Muscle layer of duodenum (tissue), 2 donors: ENCODE data around the gene RAB6B.

Source experiments
- H3K27ac ChIP-seq: one replicate; pipeline ENCODE4 v1.7.0; 2013; ENCODE audit warnings: mild to moderate bottlenecking, low read length
- H3K27me3 ChIP-seq: one replicate; pipeline ENCODE4 v1.7.0; 2013; ENCODE audit warnings: low read depth, mild to moderate bottlenecking, control low read depth, low read length
- H3K36me3 ChIP-seq, 2 donors: one replicate each; pipeline ENCODE4 v1.7.0; 2013; ENCODE audit warnings: low read length in 2 of 2, control low read depth in 1 of 2, mild to moderate bottlenecking in 1 of 2; ENCODE audit not compliant: insufficient read depth in 2 of 2, control insufficient read depth in 1 of 2
- H3K4me1 ChIP-seq, 2 donors: one replicate each; pipeline ENCODE4 v1.7.0; 2013; ENCODE audit warnings: low read length in 2 of 2, mild to moderate bottlenecking in 2 of 2, control low read depth in 1 of 2, moderate library complexity in 1 of 2; ENCODE audit not compliant: insufficient read depth in 2 of 2, control insufficient read depth in 1 of 2
- H3K4me3 ChIP-seq, 2 donors: one replicate each; pipeline ENCODE4 v1.7.0; 2013; ENCODE audit warnings: low read length in 2 of 2, low read depth in 1 of 2, mild to moderate bottlenecking in 1 of 2
- H3K9me3 ChIP-seq, 2 donors: one replicate each; pipeline ENCODE4 v1.7.0; 2013; ENCODE audit warnings: low read length in 2 of 2, control low read depth in 1 of 2, mild to moderate bottlenecking in 1 of 2; ENCODE audit not compliant: control insufficient read depth in 1 of 2
- donor health status: healthy.

RAB6B gene

DNA sequence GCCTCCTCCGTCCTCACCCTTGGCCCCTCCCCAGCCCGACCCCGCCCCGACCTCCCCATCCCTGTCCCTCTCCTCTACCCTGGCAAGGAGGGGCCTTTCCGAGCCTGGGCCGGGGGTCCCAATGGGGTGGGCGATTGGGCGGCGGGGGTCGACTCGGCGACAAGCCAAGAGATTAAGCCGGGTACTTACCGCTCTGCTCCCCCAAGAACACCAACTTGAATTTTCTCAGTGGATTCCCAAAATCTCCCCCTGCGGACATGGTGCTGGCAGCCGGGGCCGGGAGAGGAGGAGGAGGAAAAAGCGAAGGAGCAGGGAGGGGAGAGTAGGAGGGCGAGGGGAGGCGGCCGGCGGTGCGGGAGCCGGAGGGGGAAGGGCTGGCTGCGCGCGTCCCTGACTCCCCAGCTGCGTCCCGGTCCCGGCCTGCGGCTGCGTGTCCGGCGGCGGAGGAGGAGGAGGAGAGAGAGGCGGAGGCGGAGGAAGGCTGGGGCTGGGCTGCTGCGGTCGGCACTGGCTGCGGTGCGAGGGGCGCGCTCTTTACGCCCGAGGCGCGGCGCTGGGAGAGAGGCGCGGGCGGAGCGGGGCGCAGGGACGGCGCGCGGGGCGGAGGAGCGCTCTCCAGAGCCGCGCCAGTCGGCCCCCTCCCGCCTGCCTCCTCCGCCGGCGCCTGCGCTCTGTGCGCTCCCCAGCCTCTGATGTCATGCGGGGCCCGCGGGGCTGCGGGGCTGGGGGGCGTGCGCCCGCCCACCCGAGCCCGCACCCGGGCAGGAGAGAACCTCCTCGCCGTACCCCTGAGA, at the start of gene RAB6B:
Gene RAB6B (minus strand): TSS at position 675 of the 794 bp plus-strand sequence. CDS start 416 bp downstream, at position 259.
- Histone ChIP-seq H3K4me1 (peaks cover 0 to 12% of the 10 kb centered on the region in 2 donors), H3K9me3 (no peaks in the 10 kb centered on the region), H3K27me3 (no peaks in the 10 kb centered on the region), H3K4me3 (peak within 1 kb of the TSS; percentile 59 to 88), H3K27ac (no peak within 1 kb of the TSS), H3K36me3 (no peaks in the 10 kb centered on the region)

DNA sequence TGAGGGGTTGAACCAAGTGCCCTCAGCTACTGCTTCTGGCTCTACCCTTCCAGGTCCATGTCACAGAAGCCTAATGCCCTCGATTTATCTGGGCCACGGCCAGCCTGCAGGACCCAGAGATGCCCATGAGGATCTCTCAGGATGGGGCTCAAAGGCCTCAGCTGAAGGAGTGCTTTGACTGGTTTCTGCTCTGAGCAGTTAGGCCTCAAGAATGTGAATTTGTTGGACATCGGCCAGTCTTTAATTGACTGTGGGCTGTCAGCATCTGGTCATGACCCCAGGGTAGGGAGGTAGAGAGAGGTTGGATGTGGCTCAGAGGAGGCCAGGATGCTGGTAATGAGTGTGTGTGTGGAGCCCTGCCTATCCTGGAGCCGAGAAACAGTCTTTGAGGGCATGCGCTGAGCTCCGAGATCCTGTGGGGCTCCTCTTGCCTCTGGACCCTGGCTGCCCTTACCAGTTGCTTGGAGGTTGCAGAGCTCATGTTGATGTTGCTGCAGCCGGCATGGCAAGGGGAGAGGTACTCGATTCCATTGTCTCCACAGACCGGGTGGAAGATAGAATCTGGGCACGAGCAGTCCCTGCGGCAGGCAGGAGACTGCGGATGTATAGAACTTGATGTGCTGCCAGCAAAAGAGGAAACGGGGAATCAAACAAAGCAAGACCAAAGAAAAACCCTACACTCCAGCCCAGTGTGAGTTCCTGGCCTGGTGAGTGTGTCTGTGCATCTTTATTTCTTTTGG, 49.1 kb upstream of the RAB6B start:
- Histone ChIP-seq H3K9me3 (no peaks in the 10 kb centered on the region), H3K27ac (no peak overlapping the region), H3K4me1 (peaks cover 9 to 12% of the 10 kb centered on the region in 2 donors), H3K4me3 (no peak overlapping the region), H3K36me3 (no peaks in the 10 kb centered on the region), H3K27me3 (no peaks in the 10 kb centered on the region)

DNA sequence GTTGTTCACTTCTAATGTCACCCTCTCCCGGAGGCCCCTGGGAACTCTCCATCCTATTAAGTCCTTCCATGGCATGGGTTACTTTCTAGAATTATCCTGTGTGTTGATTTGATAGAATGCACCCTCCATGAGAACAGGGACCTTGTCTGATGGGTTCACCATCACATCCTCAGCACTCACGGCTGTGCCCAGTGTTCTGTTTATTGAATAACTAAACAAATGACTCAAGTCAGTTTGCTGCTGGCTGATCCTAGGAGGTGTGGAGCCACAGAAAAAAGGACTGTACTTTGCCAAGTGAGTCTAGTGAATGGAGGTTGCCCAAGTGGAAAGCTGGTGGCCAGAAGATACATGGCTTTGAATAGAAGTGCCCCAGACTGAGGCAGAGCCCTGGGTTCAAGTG, 48.5 kb upstream of the RAB6B start:
- Histone ChIP-seq H3K4me1 (peaks cover 9 to 12% of the 10 kb centered on the region in 2 donors), H3K9me3 (no peaks in the 10 kb centered on the region), H3K4me3 (no peak overlapping the region), H3K36me3 (no peaks in the 10 kb centered on the region), H3K27me3 (no peaks in the 10 kb centered on the region), H3K27ac (no peak overlapping the region)

DNA sequence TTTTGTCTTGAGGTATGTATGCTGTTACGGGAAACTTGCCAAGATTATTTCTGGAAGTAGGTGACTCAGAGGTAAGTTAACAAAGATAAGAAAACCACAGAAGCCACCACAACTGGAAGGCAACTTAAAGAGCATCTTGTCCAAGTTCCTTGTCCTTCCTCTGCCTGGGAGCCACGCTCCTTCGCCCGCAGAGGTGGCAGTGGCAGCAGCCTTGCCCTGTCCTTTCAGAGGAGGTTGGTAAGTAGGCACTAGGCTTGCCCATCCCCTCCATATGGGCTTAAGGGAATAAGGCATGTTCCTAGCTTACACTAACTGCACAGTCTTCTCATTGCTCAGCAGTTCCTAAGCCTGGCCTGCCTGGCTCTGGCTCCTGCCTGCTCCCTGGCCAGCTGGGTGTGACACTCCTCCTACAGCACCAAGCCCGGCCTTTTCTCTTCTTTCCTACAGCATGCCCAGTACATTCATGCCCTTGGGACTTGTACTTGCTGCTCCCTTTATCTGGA, 48.0 kb upstream of the RAB6B start:
- H3K27me3 ChIP-seq: no peaks in the 10 kb centered on the region
- no peaks in the 10 kb centered on the region for H3K9me3 ChIP-seq
- no peaks in the 10 kb centered on the region for H3K36me3 ChIP-seq
- no peak overlapping the region for H3K27ac ChIP-seq
- peaks cover 9 to 12% of the 10 kb centered on the region in 2 donors for H3K4me1 ChIP-seq
- H3K4me3 ChIP-seq: no peak overlapping the region

DNA sequence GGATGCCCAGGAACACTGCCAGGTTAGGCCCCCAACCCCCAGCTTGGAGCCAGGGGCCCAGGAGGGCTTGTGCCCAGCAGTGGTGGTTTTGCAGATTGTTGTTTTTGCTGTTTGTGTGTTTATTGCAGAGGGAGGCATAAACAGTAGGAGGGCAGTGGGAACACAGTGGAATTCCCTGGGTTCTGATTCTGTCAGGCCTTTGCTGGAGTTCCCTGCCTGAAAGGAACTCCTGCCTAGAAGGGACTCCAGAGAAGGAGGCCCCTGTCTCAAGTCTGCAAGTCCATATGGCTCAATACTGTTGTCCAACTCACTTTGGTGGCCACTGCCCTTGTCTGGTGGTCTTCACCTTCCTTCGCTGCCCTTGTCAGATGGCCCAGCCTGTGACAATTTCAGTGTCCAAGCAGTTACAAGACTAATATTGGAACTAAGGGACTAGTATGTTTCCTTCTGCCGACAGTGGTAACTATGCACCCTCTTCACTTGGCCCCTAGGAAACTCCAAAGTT, 47.4 kb upstream of the RAB6B start:
- Histone ChIP-seq H3K4me3 (no peak overlapping the region), H3K27ac (no peak overlapping the region), H3K36me3 (no peaks in the 10 kb centered on the region), H3K9me3 (no peaks in the 10 kb centered on the region), H3K4me1 (peaks cover 9 to 12% of the 10 kb centered on the region in 2 donors), H3K27me3 (no peaks in the 10 kb centered on the region)

DNA sequence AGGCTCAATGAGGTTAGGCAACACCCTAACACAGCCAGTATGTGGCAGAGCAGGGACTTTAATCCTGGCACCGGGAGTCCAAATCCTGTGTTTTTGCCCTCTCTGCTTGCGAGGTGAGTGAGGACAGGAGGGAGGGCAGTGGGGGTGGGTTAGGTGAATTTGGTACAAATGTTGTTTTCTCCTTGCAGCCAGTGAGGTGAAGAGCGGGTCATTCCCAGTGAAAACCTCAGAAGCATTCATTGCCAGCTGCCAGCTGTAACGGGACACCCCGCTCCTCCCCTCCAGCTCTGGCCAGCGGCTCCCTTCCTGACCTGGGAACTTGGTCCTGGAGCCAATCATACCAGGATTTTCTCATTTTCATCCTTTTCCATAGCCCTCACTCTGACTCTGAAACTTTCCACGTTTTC, 45.7 kb upstream of the RAB6B start:
- Histone ChIP-seq H3K27me3 (no peaks in the 10 kb centered on the region), H3K36me3 (no peaks in the 10 kb centered on the region), H3K4me1 (peaks cover 9 to 12% of the 10 kb centered on the region in 2 donors), H3K4me3 (no peak overlapping the region), H3K27ac (no peak overlapping the region), H3K9me3 (no peaks in the 10 kb centered on the region)

DNA sequence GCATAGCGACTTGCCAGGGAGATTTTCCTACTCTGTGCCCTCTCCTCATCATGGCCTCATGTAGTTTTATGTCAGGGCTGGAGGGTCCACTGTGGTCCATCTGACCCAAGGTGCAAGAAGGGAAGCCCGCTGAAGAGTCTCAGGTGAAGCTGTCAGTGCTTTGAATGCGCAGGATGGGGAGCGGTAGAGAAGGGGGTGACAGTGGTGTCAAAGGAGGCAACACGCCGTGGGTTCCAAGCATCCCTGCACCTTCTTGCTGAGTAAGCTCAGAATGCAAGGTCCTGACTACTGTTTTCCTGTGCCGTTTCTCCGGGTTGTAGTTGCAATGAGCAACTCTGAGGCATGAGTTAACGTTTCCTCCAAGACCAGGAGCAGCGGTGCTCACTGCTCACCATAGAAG, 44.9 kb upstream of the RAB6B start:
- Histone ChIP-seq H3K27ac (no peak overlapping the region), H3K9me3 (no peaks in the 10 kb centered on the region), H3K36me3 (no peaks in the 10 kb centered on the region), H3K4me3 (no peak overlapping the region), H3K4me1 (peaks cover 8 to 12% of the 10 kb centered on the region in 2 donors), H3K27me3 (no peaks in the 10 kb centered on the region)

DNA sequence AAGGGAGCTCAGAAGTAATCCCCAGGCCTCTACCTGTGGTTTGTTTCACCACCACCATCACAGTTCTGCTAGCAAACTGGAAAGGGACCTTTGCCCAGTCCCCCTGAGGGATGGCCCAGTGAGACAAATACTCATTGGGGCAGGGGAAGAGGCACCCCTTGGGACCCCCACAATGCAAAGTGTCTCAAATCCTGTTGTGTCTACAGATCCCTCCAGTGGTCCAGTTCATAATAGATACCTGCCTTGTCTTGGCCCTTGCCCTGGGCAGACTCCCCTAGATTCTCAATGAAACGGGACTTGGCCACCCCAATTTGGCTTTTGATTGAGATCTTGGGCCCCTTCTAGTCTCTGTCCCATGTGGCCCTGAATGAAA, 43.8 kb upstream of the RAB6B start:
- no peak overlapping the region for H3K27ac ChIP-seq
- no peak overlapping the region for H3K4me3 ChIP-seq
- no peaks in the 10 kb centered on the region for H3K9me3 ChIP-seq
- H3K4me1 ChIP-seq: peaks cover 0 to 3% of the 10 kb centered on the region in 2 donors
- no peaks in the 10 kb centered on the region for H3K36me3 ChIP-seq
- H3K27me3 ChIP-seq: no peaks in the 10 kb centered on the region

DNA sequence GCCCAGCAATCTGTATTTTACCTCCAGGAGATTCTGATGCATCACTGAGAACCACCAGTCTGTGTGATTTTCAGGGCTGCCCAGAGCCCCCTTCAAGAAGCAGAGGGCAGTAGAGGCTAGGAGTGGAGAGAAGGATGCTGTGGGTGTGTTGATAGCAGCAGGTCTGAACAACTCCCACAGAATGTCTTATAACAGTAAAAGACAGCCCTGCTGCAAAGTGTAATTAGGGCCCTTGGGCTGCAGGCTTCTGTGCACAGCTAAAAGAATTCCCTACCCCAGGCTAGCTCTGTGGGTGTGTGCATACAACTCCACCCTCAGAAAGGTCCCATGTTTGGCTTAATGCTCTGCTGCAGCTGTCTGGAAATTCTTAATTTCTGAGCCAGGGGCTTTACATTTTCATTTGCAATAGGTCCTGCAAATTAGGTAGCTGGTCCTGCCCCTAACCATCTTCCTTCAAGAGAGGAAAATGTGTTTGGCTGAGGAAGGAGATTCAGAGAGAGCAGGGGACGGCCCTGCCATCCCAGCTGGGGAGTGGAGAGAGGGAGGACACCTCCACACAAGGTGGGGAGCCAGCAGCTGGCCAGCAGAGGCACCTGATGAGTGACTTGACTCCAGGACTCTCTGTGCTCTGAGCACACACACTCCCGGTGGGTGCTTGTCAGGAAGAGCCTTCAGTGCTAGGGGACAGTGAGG, 43.2 kb upstream of the RAB6B start:
- Histone ChIP-seq H3K36me3 (no peaks in the 10 kb centered on the region), H3K27me3 (no peaks in the 10 kb centered on the region)

DNA sequence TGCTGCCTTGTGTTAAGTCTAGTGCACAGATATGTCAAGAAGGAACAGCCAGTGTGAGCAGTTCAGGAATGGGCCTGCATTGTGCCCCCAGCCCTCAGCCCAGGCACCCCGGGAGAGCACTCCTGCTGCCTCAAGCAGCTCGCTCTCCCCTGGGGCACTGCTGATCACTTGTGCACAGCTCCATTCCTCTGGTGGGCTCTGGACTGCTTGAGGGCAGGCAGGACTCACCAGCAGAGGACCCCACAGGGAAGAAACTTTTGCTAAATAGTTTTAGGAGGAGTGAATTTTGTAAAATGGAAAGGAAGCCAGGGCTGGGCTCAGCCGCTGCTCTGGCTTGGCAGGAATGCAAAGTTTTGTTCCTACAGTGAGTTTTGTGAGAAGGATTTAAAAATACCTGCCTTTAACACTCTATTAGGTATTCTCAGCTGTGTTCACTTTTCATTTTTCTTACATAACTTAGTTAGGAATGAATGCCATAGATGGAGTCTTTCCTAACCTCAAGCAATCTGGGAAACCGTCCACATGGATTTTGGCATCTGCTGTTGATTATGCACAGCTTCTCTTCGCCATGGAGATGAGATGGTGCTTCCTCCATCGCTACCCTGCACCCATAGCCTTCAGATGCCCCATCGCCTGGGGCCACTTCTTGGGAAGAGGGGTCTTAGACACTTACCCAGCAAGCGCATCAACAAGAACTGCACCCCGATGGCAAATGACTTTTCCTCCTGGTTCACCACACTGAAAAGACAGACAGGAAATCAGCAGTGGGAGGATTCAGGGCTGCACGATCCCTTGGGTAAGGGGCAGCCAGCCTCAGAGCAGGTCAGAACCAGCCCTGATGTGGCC, 42.3 kb upstream of the RAB6B start:
- H3K27ac ChIP-seq: no peak overlapping the region
- H3K27me3 ChIP-seq: no peaks in the 10 kb centered on the region
- no peaks in the 10 kb centered on the region for H3K4me1 ChIP-seq
- no peaks in the 10 kb centered on the region for H3K36me3 ChIP-seq
- H3K9me3 ChIP-seq: no peaks in the 10 kb centered on the region
- H3K4me3 ChIP-seq: no peak overlapping the region

More for the DNA sequence above, 43.2 kb upstream of the RAB6B start:
- H3K4me3 ChIP-seq: no peak overlapping the region
- no peak overlapping the region for H3K27ac ChIP-seq
- H3K4me1 ChIP-seq: no peaks in the 10 kb centered on the region
- no peaks in the 10 kb centered on the region for H3K9me3 ChIP-seq
